Natural killer cell (primary cell): ENCODE results near the gene SMIM45.
"Not testable (repeated sequence)": the region's sequence is repeated elsewhere in the genome, so short reads cannot be mapped to it uniquely, and the experiment has no call there.

ENCODE experiments used
- ATAC-seq, 3 donors: fragments of 150-1000 bp in 2 of 3; fragments of 200-7000 bp in 1 of 3; cut with Tn5 transposase; 1 replicate in 1 of 3; 2 replicates in 2 of 3; pipeline ENCODE4 v1.10.0; 2021; ENCODE audit warnings: mild to moderate bottlenecking in 2 of 3, moderate library complexity in 2 of 3
- DNase-seq, 2 donors: peaks; one replicate each; pipeline versions ENCODE4 v3.0.0 to v3.0.0-alpha.2; 2013 to 2021; ENCODE audit warnings: mixed read lengths in 1 of 2
- H3K27ac ChIP-seq: one replicate; pipeline ENCODE4 v1.5.1; 2013; ENCODE audit warnings: mild to moderate bottlenecking, low read length
- H3K27me3 ChIP-seq: one replicate; pipeline ENCODE4 v1.6.1; 2013; ENCODE audit warnings: low read length; ENCODE audit not compliant: control insufficient read depth, insufficient read depth
- H3K36me3 ChIP-seq: one replicate; pipeline ENCODE4 v1.6.1; 2013; ENCODE audit warnings: low read length; ENCODE audit not compliant: control insufficient read depth, insufficient read depth
- H3K4me1 ChIP-seq: one replicate; pipeline ENCODE4 v1.6.1; 2013; ENCODE audit warnings: low read length; ENCODE audit not compliant: control insufficient read depth, insufficient read depth
- H3K4me3 ChIP-seq: one replicate; pipeline ENCODE4 v1.5.1; 2013; ENCODE audit warnings: low read length
- H3K9me3 ChIP-seq: one replicate; pipeline ENCODE4 v1.6.1; 2013; ENCODE audit warnings: low read length; ENCODE audit not compliant: control insufficient read depth, insufficient read depth
- H3K27ac Mint-ChIP-seq, 2 donors: one replicate each; pipeline ENCODE4 v1.8.0; 2022; ENCODE audit warnings: mild to moderate bottlenecking in 2 of 2, mixed read lengths in 2 of 2, moderate library complexity in 1 of 2
- H3K27me3 Mint-ChIP-seq, 2 donors: one replicate each; pipeline ENCODE4 v1.8.0; 2022; ENCODE audit warnings: low read depth in 2 of 2, mixed read lengths in 2 of 2
- H3K36me3 Mint-ChIP-seq: one replicate; pipeline ENCODE4 v1.8.0; 2022; ENCODE audit warnings: mixed read lengths
- H3K4me1 Mint-ChIP-seq, 2 donors: one replicate each; pipeline ENCODE4 v1.8.0; 2022; ENCODE audit warnings: mixed read lengths in 2 of 2
- H3K4me3 Mint-ChIP-seq: one replicate; pipeline ENCODE4 v1.8.0; 2022; ENCODE audit warnings: mild to moderate bottlenecking, moderate library complexity, mixed read lengths
- H3K9me3 Mint-ChIP-seq, 2 donors: one replicate each; pipeline ENCODE4 v1.8.0; 2022; ENCODE audit warnings: mixed read lengths in 2 of 2
- WGBS: methylation state at CpG from one replicate; pipeline ENCODE4 v1.1.7; 2013; ENCODE audit warnings: missing lambda C conversion rate; ENCODE audit not compliant: insufficient coverage; 5-methylcytosine and 5-hydroxymethylcytosine counted together
- intact Hi-C: fragments of 100-400 bp; cut with micrococcal nuclease; formaldehyde crosslinking; loops from one replicate; pipeline ENCODE4 v1.14.2; 2022
- TF ChIP-seq, protein P1 (sequence below): fragments of 200-600 bp; IDR thresholded peaks from one replicate; pipeline ENCODE4 v1.8.0; 2022; ENCODE audit warnings: antibody characterized with exemption

SMIM45 gene

GRCh38 chr22:41947424-41948080, 4.4 kb upstream of the SMIM45 start:
- Histone ChIP-seq H3K4me3 (no peak overlapping the region), H3K4me1 (peaks cover 21% of the 10 kb centered on the region), H3K27ac (no peak overlapping the region), H3K9me3 (no peaks in the 10 kb centered on the region), H3K27me3 (no peaks in the 10 kb centered on the region), H3K36me3 (no peaks in the 10 kb centered on the region)
- H3K36me3 Mint-ChIP-seq: no peaks in the 10 kb centered on the region
- H3K4me1 Mint-ChIP-seq: peaks cover 8 to 17% of the 10 kb centered on the region in 2 donors
- no peaks in the 10 kb centered on the region for H3K27me3 Mint-ChIP-seq
- peak in 1 of 2 donors; percentile 7 for DNase-seq
- no peak for ATAC-seq
- H3K9me3 Mint-ChIP-seq: no peaks in the 10 kb centered on the region
- TF ChIP-seq, protein P1, sequence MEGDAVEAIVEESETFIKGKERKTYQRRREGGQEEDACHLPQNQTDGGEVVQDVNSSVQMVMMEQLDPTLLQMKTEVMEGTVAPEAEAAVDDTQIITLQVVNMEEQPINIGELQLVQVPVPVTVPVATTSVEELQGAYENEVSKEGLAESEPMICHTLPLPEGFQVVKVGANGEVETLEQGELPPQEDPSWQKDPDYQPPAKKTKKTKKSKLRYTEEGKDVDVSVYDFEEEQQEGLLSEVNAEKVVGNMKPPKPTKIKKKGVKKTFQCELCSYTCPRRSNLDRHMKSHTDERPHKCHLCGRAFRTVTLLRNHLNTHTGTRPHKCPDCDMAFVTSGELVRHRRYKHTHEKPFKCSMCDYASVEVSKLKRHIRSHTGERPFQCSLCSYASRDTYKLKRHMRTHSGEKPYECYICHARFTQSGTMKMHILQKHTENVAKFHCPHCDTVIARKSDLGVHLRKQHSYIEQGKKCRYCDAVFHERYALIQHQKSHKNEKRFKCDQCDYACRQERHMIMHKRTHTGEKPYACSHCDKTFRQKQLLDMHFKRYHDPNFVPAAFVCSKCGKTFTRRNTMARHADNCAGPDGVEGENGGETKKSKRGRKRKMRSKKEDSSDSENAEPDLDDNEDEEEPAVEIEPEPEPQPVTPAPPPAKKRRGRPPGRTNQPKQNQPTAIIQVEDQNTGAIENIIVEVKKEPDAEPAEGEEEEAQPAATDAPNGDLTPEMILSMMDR: no peak
- peak overlapping the region; percentile 89 for H3K4me3 Mint-ChIP-seq
- peak overlapping the region; percentile 31 to 76 for H3K27ac Mint-ChIP-seq
- WGBS: 77% methylated on average over 21 of the region's 21 CpGs
- intact Hi-C loops: loop anchor here (2.0 kb wide), 1 partner anchor 115 kb away; the partner anchor contains the start of gene SREBF2

- intact Hi-C loops: no loop called here
- ATAC-seq: no peak
- WGBS: 100% methylated on average over 1 of the region's 2 CpGs
- no peaks in the 10 kb centered on the region for H3K36me3 ChIP-seq
- TF ChIP-seq, protein P1: no peak
- no peaks in the 10 kb centered on the region for H3K27me3 ChIP-seq
- no peak for DNase-seq
- Mint-ChIP-seq H3K27me3 (no peaks in the 10 kb centered on the region), H3K9me3 (no peaks in the 10 kb centered on the region), H3K4me1 (peaks cover 8 to 17% of the 10 kb centered on the region in 2 donors), H3K4me3 (no peak overlapping the region), H3K36me3 (no peaks in the 10 kb centered on the region), H3K27ac (no peak overlapping the region)
- H3K4me1 ChIP-seq: peaks cover 21% of the 10 kb centered on the region
- H3K4me3 ChIP-seq: no peak overlapping the region
- no peaks in the 10 kb centered on the region for H3K9me3 ChIP-seq
- no peak overlapping the region for H3K27ac ChIP-seq
These were observed 3.8 kb upstream of the SMIM45 start for GRCh38 chr22:41948142-41948541.

GRCh38 chr22:41948928-41949296, 3.0 kb upstream of the SMIM45 start:
- 99% methylated on average over 8 of the region's 8 CpGs for WGBS
- peak overlapping the region in 1 of 2 donors; percentile 12 for H3K27ac Mint-ChIP-seq
- H3K4me1 Mint-ChIP-seq: peaks cover 8 to 17% of the 10 kb centered on the region in 2 donors

GRCh38 chr22:41949297-41949965, 2.5 kb upstream of the SMIM45 start:
- no peaks in the 10 kb centered on the region for H3K36me3 Mint-ChIP-seq
- ATAC-seq (no peak), DNase-seq (no peak)
- H3K27ac Mint-ChIP-seq: peak overlapping the region in 1 of 2 donors; percentile 12
- H3K9me3 ChIP-seq: no peaks in the 10 kb centered on the region
- intact Hi-C loops: no loop called here
- peaks cover 21% of the 10 kb centered on the region for H3K4me1 ChIP-seq
- no peaks in the 10 kb centered on the region for H3K27me3 Mint-ChIP-seq
- no peaks in the 10 kb centered on the region for H3K9me3 Mint-ChIP-seq
- no peak overlapping the region for H3K4me3 ChIP-seq
- no peak overlapping the region for H3K27ac ChIP-seq
- 81% methylated on average over 7 of the region's 7 CpGs for WGBS
- H3K4me1 Mint-ChIP-seq: peaks cover 8 to 17% of the 10 kb centered on the region in 2 donors
- H3K4me3 Mint-ChIP-seq: no peak overlapping the region
- H3K36me3 ChIP-seq: no peaks in the 10 kb centered on the region
- TF ChIP-seq, protein P1: no peak
- H3K27me3 ChIP-seq: no peaks in the 10 kb centered on the region

More at GRCh38 chr22:41948928-41949296, 3.0 kb upstream of the SMIM45 start:
- H3K27ac ChIP-seq, ATAC-seq, H3K36me3 Mint-ChIP-seq, intact Hi-C loops, H3K27me3 Mint-ChIP-seq, H3K9me3 ChIP-seq, H3K36me3 ChIP-seq, H3K4me3 ChIP-seq, H3K9me3 Mint-ChIP-seq, H3K4me3 Mint-ChIP-seq, DNase-seq, H3K27me3 ChIP-seq: not testable (repeated sequence)
- peaks cover 21% of the 10 kb centered on the region for H3K4me1 ChIP-seq
